HG03342 (cell line): ENCODE data around the gene RNU1-4.
"Not testable (repeated sequence)": the region's sequence is repeated elsewhere in the genome, so short reads cannot be mapped to it uniquely, and the experiment has no call there.

Source experiments
- ATAC-seq: cut with Tn5 transposase; IDR thresholded peaks from one replicate; pipeline ENCODE4 v1.9.1; 2021; ENCODE audit warnings: mild to moderate bottlenecking, moderate library complexity; ENCODE audit not compliant: unreplicated experiment

RNU1-4 gene

DNA sequence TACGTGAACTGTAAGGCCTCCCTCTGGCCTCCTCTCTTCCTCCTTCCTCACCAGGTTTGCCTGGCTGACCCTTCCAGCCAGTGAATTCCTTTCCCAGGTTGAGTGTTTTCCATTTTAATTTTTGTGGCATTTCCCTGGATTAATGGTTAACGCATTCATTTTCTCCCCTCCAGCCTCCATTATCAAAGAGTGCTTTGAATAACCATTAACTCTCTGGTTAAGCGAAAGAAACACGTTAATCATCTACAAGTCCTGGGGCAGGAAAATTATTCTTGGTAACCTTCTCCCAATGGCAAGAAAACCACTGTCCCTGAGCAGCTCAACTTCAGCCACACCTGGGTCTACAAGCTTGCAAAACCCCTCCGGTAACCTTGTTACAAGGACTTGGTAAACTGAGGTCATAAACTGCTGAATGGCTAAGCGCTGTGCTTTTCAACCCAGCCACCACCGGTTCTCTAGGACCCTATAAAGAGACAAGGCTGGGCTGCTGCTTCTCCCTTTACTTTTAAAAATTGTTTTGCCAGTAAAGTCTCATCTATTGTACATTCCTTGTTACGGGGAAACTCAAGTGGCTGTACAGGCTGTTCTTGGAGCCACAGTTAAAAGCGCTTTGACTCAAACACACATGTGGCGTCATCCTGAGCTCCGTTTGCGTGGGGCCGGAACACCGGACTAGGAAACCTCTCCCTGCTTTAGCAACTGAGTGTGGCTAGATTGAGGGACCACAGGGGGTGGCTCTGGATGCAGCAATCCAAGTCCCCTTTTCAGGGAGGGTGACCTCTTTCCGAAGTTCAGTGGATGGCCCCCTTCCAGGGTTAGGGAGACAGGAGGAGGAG, 24.7 kb downstream of the RNU1-4 start:
- not testable (repeated sequence) for ATAC-seq

- not testable (repeated sequence) for ATAC-seq
Measured at GRCh38 chr1:16765731-16766605, 25.7 kb downstream of the RNU1-4 start.

GRCh38 chr1:16766689-16767256, 26.5 kb downstream of the RNU1-4 start:
- ATAC-seq = not testable (repeated sequence)

DNA sequence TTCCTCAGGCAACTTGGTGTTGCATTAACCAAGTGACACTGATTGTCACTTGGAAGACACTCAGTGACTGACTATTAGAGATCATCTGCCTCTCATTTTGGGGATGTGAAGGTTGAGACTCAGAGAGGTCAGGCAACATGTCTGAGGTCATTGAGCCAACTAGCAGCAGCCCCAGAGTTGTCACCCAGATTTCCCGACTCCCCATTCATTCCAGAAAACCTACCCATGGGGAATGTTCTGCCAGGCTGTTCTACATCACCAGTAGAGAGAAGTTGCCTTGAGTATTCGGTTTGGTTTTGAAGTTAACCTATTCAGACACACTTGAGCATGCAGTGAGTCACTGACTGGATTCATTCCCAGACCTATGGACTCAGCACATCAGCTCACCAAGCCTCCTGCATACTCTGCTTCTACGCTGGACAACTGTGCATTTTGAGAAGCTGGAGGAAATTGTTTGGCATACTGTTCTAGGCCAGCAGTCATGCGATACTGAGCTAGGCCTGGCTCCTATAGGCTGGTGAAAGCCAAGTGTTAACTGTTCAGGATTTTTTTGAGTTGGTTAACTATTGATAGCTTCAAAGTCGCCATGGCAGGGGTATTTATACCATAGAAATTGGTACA, 29.9 kb downstream of the RNU1-4 start:
- ATAC-seq = not testable (repeated sequence)

GRCh38 chr1:16770896-16771446, 30.7 kb downstream of the RNU1-4 start:
- ATAC-seq = not testable (repeated sequence)

DNA sequence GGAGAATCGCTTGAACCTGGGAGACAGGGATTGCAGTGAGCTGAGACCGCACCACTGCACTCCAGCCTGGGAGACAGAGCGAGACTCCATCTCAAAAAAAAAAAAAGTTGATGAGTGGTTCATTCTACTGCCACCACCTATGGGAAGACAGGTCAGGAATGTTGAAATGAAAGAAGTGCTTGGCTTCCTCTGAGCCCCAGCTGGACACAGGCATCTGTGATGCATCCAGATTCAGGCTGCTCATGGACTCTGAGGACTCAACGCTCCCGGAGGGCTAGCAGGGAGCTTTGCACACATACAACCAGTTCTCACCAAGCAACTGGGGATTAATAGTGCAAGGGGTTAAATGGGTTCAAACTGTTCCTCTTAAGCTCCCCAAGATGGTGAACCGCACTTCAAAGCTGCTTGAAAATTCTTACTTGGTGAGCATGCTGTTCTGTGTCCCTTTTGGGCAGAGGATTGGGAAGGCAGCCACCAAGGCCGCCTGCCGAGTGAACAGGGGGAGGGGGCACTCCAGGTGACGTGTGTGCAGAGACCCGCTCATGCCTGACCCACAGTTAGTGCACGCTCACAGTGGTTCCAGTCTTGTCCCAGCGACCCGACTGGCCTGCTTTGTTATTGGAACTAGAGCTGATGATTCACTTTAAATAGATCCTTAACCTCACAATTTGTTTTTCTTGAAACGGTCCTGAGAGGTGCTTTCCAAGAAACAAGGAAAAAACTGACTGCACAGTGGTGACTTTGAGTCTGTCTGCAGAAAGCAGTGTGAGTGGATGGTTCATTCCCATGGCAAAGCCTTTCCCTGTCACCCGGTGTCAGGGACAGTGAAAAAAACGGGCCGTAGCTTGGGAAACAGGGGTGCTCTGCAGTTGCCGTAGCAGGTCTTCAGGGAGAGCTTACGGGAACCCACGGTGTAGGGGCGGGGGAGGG, 32.2 kb downstream of the RNU1-4 start:
- not testable (repeated sequence) for ATAC-seq

GRCh38 chr1:16773205-16773596, 32.9 kb downstream of the RNU1-4 start:
- not testable (repeated sequence) for ATAC-seq

GRCh38 chr1:16773723-16774122, 33.4 kb downstream of the RNU1-4 start:
- ATAC-seq = not testable (repeated sequence)

- ATAC-seq = not testable (repeated sequence)
Measured at GRCh38 chr1:16774773-16775172, 34.5 kb downstream of the RNU1-4 start.

DNA sequence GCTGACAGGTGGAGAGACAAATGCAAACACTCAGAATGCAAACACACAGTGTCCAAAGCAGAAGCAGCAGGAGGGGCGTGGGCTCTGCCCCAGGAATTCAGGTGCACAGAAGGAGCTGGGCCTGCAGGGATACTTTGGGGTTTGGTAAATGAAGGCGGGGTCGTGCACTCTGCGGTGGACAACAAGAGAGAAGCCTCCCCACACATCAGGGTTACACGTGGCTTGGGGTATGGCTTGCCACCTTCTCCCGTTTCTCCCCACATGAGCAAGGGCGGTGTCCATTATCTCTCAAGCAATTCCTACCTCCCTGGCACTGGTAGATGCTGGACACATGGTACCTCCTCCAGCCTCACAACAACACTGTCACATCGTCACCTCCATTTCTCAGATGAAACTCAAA, 35.0 kb downstream of the RNU1-4 start:
- ATAC-seq = not testable (repeated sequence)

- not testable (repeated sequence) for ATAC-seq
Measured at GRCh38 chr1:16776248-16776647, 35.9 kb downstream of the RNU1-4 start.

- not testable (repeated sequence) for ATAC-seq
Measured at GRCh38 chr1:16776835-16777234, 36.5 kb downstream of the RNU1-4 start.

- not testable (repeated sequence) for ATAC-seq
Measured at GRCh38 chr1:16777821-16778220, 37.5 kb downstream of the RNU1-4 start.

GRCh38 chr1:16779525-16779924, 39.2 kb downstream of the RNU1-4 start:
- ATAC-seq = not testable (repeated sequence)

GRCh38 chr1:16781033-16781432, 40.7 kb downstream of the RNU1-4 start:
- ATAC-seq = not testable (repeated sequence)

DNA sequence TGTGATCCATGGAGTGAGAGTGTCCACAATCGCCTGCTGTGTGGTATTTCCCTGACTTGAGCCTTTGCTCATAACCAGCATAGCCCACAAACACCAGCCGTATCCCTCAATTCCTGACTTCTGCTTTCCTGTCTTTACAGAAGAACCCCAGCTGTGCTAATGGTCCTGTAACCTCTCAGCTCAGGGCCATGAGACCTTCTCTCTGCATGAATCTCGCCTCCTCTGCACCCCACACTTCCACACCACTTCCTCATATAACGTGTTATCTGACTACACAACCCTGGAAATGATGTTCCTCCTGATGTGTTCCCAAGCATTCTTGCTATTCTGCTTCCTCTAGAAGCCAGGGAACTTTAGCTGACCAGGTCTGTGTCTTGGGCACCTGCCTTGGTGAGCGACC, 41.3 kb downstream of the RNU1-4 start:
- not testable (repeated sequence) for ATAC-seq

DNA sequence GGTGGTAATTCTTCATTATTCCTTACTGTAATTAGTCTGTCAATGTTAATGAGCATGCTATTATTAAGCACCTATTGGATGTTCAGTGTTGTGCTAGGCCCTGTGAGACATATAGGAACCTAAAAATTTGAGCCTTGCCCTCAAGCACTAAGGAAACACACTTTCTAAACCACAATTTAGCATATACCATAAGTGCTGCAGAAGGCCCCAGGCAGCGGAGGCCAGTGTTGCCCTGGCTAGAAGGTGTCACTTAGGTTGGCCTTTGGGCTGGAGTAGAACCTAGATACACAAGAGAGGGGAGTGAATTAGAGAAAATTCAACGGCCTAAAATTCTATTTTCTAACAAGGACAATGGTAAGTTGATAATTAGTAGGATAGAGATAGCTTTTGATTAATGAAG, 44.6 kb downstream of the RNU1-4 start:
- not testable (repeated sequence) for ATAC-seq

DNA sequence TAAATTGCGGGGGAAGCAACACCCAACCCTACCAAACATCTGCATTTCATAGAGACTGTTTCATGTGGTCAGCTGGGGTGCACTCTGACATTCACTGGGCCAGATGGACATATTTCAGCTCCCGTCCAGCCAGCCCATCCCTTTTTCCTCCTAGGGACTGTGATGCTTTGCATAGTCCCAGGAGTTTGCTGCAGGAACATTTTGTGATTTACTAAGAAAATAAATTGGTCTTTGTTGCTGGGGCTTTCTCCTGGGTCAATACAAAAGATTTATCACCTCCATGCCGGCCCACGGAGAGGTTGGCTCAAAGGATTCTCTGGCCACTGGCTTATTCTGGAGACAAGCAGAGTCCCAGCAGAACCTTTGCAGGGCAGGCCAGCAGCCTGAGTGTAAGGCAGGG, 46.0 kb downstream of the RNU1-4 start:
- ATAC-seq = not testable (repeated sequence)

- not testable (repeated sequence) for ATAC-seq
Measured at GRCh38 chr1:16787175-16787574, 46.9 kb downstream of the RNU1-4 start.
